DMS114 treated with DMSO at 0.1 percent for 48 hours (cell line): ENCODE results near the gene EDA2R.

Experiments
- DNase-seq: peaks from one replicate; lab custom pipeline; 2025; ENCODE audit not compliant: unreplicated experiment; lab: John Stamatoyannopoulos, UW

Gene EDA2R

GRCh38 chrX:66547847-66548369, 91.0 kb downstream of the EDA2R start:
- no peak for DNase-seq
